SK-N-SH (cell line): ENCODE results near the gene MEIS1. TPM values are rescaled to one million over a fixed set of nuclear protein-coding genes. Genes with fewer than 3 reads are reported as not detected.

Experiments used
- CTCF ChIA-PET: fragments of 300-600, 350-600 bp; formaldehyde crosslinking; extraction: SDS; loops from one replicate; lab custom pipeline; 2021; lab: Yijun Ruan, JAX
- POLR2A ChIA-PET: fragments of 350-600 bp; sonication (Branson Sonifier 250); formaldehyde crosslinking; extraction: SDS; loops from one replicate; lab custom pipeline; 2020; ENCODE audit warnings: antibody characterized with exemption, inconsistent platforms; lab: Yijun Ruan, JAX
- DNase-seq: peaks from one replicate; pipeline ENCODE4 v3.0.0; 2012
- H2AFZ ChIP-seq: fragments of 200-600 bp; sonication (generic); 2 replicates; pipeline ENCODE4 v1.8.1; 2016; ENCODE audit warnings: antibody characterized with exemption, mild to moderate bottlenecking, low read depth
- H3F3A ChIP-seq: fragments of 200-600 bp; sonication (generic); replicated peaks from 2 replicates; pipeline ENCODE3; 2016; ENCODE audit warnings: antibody characterized with exemption, mild to moderate bottlenecking; ENCODE audit not compliant: insufficient read depth
- H3K27ac ChIP-seq, 2 experiments: fragments of 200-500 bp in 1 of 2; fragments of 200-600 bp in 1 of 2; sonication (Bioruptor generic) in 1 of 2; sonication (generic), shearing (Covaris generic) in 1 of 2; 2 replicates each; pipeline versions ENCODE4 v1.5.1 to v1.6.1; 2014 to 2016; ENCODE audit warnings: low read depth in 2 of 2, inconsistent platforms in 1 of 2, low read length in 1 of 2, mild to moderate bottlenecking in 1 of 2, mixed read lengths in 1 of 2
- H3K27me3 ChIP-seq: fragments of 200-600 bp; sonication (generic), shearing (Covaris generic); 2 replicates; pipeline ENCODE4 v1.6.1; 2016; ENCODE audit warnings: mixed run types; ENCODE audit not compliant: insufficient read depth
- H3K36me3 ChIP-seq, 2 experiments: fragments of 200-500 bp in 1 of 2; fragments of 200-600 bp in 1 of 2; sonication (Bioruptor generic) in 1 of 2; sonication (generic) in 1 of 2; replicated peaks in 1 of 2; 2 replicates each; pipeline versions ENCODE3 to v1.5.1; 2014 to 2016; ENCODE audit warnings: low read length in 1 of 2, mild to moderate bottlenecking in 1 of 2; ENCODE audit not compliant: insufficient read depth in 2 of 2, control insufficient read depth in 1 of 2
- H3K4me1 ChIP-seq, 2 experiments: fragments of 200-500 bp in 1 of 2; fragments of 200-600 bp in 1 of 2; sonication (Bioruptor generic) in 1 of 2; sonication (generic), shearing (Covaris generic) in 1 of 2; 2 replicates each; pipeline versions ENCODE4 v1.5.1 to v1.6.1; 2014 to 2016; ENCODE audit warnings: low read depth in 1 of 2, low read length in 1 of 2, mixed run types in 1 of 2; ENCODE audit not compliant: insufficient read depth in 2 of 2, control insufficient read depth in 1 of 2
- H3K4me2 ChIP-seq: fragments of 200-600 bp; sonication (generic), shearing (Covaris generic); 2 replicates; pipeline ENCODE4 v1.6.1; 2017; ENCODE audit warnings: mixed run types
- H3K4me3 ChIP-seq, 2 experiments: fragments of 200-500 bp in 1 of 2; fragments of 200-600 bp in 1 of 2; sonication (Bioruptor generic) in 1 of 2; sonication (generic), shearing (Covaris generic) in 1 of 2; 2 replicates each; pipeline versions ENCODE4 v1.5.1 to v1.8.1; 2014 to 2016; ENCODE audit warnings: low read depth in 2 of 2, inconsistent platforms in 1 of 2, low read length in 1 of 2, mild to moderate bottlenecking in 1 of 2, mixed read lengths in 1 of 2, moderate library complexity in 1 of 2
- H3K79me2 ChIP-seq: fragments of 200-600 bp; sonication (generic); 2 replicates; pipeline ENCODE4 v1.8.1; 2017; ENCODE audit warnings: mild to moderate bottlenecking; ENCODE audit not compliant: insufficient read depth
- H3K9ac ChIP-seq: fragments of 200-600 bp; sonication (generic); 2 replicates; pipeline ENCODE4 v1.6.1; 2017; ENCODE audit warnings: mixed run types
- H3K9me2 ChIP-seq: fragments of 200-600 bp; sonication (generic); 2 replicates; pipeline ENCODE4 v1.6.1; 2017; ENCODE audit warnings: mixed run types
- H3K9me3 ChIP-seq: fragments of 200-600 bp; sonication (generic); 2 replicates; pipeline ENCODE4 v1.6.1; 2017; ENCODE audit warnings: mixed run types, mild to moderate bottlenecking, moderate library complexity
- H4K20me1 ChIP-seq: fragments of 200-600 bp; sonication (generic); 2 replicates; pipeline ENCODE4 v1.6.1; 2017; ENCODE audit warnings: mild to moderate bottlenecking, mixed run types; ENCODE audit not compliant: insufficient read depth
- CHD2 ChIP-seq: fragments of 150-350 bp; IDR thresholded peaks from 2 replicates; pipeline ENCODE4 v1.6.1; 2018; ENCODE audit warnings: low read length; ENCODE audit not compliant: partially characterized antibody
- ELF1 ChIP-seq: IDR thresholded peaks from 2 replicates; pipeline ENCODE4 v1.4.0; 2012
- EP300 ChIP-seq, 2 experiments: IDR thresholded peaks; 2 replicates each; pipeline versions ENCODE4 v1.4.0 to v1.6.1; 2012; ENCODE audit warnings: borderline replicate concordance in 1 of 2, low read depth in 1 of 2, low read length in 1 of 2
- FOSL2 ChIP-seq: IDR thresholded peaks from 2 replicates; pipeline ENCODE4 v1.4.0; 2012; ENCODE audit warnings: low read depth, mild to moderate bottlenecking, moderate library complexity, borderline replicate concordance
- FOXJ3 ChIP-seq: sonication (generic); formaldehyde crosslinking; IDR thresholded peaks from 2 replicates; pipeline ENCODE4 v1.5.1; 2020; ENCODE audit warnings: mild to moderate bottlenecking, missing genetic modification reagents
- FOXM1 ChIP-seq: IDR thresholded peaks from 2 replicates; pipeline ENCODE4 v1.4.0; 2012; ENCODE audit warnings: low read depth, mild to moderate bottlenecking
- GATA2 ChIP-seq: sonication (generic); formaldehyde crosslinking; IDR thresholded peaks from 2 replicates; pipeline ENCODE4 v1.5.0; 2020; ENCODE audit warnings: mild to moderate bottlenecking, missing genetic modification reagents
- JUND ChIP-seq: IDR thresholded peaks from 2 replicates; pipeline ENCODE4 v1.4.0; 2012
- MXI1 ChIP-seq: IDR thresholded peaks from 2 replicates; pipeline ENCODE4 v1.6.1; 2012; ENCODE audit warnings: mild to moderate bottlenecking, low read depth, low read length, improper control_type of control experiment
- NFIC ChIP-seq: IDR thresholded peaks from 2 replicates; pipeline ENCODE4 v1.4.0; 2012; ENCODE audit warnings: borderline replicate concordance
- NRF1 ChIP-seq: IDR thresholded peaks from 2 replicates; pipeline ENCODE4 v1.6.1; 2012; ENCODE audit warnings: low read depth, mild to moderate bottlenecking, low read length
- POLR2AphosphoS5 ChIP-seq: IDR thresholded peaks from 2 replicates; pipeline ENCODE4 v1.6.1; 2012; ENCODE audit warnings: low read depth, low read length
- RAD21 ChIP-seq: IDR thresholded peaks from 2 replicates; pipeline ENCODE4 v1.6.1; 2012; ENCODE audit warnings: mild to moderate bottlenecking, low read length
- REST ChIP-seq: IDR thresholded peaks from 2 replicates; pipeline ENCODE4 v1.6.1; 2012; ENCODE audit warnings: mild to moderate bottlenecking, low read depth, low read length, moderate library complexity
- RFX5 ChIP-seq: IDR thresholded peaks from 2 replicates; pipeline ENCODE4 v1.6.1; 2012; ENCODE audit warnings: mild to moderate bottlenecking, improper control_type of control experiment, low read length
- RXRA ChIP-seq: IDR thresholded peaks from 2 replicates; pipeline ENCODE4 v1.4.0; 2012; ENCODE audit warnings: low read depth, mild to moderate bottlenecking, borderline replicate concordance
- TCF12 ChIP-seq: IDR thresholded peaks from 2 replicates; pipeline ENCODE4 v1.4.0; 2012
- YY1 ChIP-seq: IDR thresholded peaks from 2 replicates; pipeline ENCODE4 v1.4.0; 2012; ENCODE audit warnings: low read depth, mild to moderate bottlenecking
- WGBS: methylation state at CpG from one replicate; pipeline ENCODE4 v1.1.6; 2017; ENCODE audit warnings: low lambda C conversion rate; 5-methylcytosine and 5-hydroxymethylcytosine counted together
- polyA plus RNA-seq, 3 experiments: library from polyadenylated mRNA; depleted of rRNA; stranded (reverse); fragments of >200 nt; gene quantifications; 2 replicates each; pipeline ENCODE4 v1.2.3, GENCODE V29; 2012
- TF ChIP-seq, protein P1 (sequence below): fragments of 200-600 bp; sonication (generic); IDR thresholded peaks from 2 replicates; pipeline ENCODE4 v1.6.1; 2017; ENCODE audit warnings: antibody characterized with exemption, mild to moderate bottlenecking, moderate library complexity
- TF ChIP-seq, protein P2 (sequence below): fragments of 150-350 bp; IDR thresholded peaks from 2 replicates; pipeline ENCODE4 v1.6.1; 2017; ENCODE audit warnings: antibody characterized with exemption, low read length, low read depth, borderline replicate concordance

Gene MEIS1
- polyA plus RNA-seq, 1 of the 3 experiments (the other 2 are of a cell fraction) = 16.9 TPM

GRCh38 chr2:66389651-66390131, 45.2 kb upstream of the MEIS1 start:
- POLR2A ChIA-PET = no interaction called here

DNA sequence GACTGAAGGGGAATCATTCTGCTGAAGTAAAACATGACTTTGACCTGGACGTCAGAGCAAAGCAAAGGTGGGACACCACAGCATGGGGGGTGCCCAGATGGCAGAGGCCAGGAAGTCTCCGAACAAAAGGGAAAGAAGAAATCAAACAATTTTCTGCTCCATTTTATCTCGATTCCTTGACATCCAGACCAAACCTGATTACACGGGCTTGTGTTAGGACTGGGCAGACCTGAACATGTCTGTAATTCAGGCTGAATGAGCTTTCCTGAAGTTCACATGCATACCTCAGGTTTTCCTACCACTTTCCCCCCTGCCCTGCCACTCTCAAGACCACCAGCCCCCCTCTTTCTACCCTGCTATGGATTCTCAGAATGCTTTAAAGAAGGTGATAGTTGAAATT, 44.8 kb upstream of the MEIS1 start:
- POLR2A ChIA-PET = no interaction called here
- DNase-seq = no peak
- H3K4me3 ChIP-seq = no peak overlapping the region
- no peaks in the 10 kb centered on the region for H3K36me3 ChIP-seq
- no peak overlapping the region for H3K4me2 ChIP-seq
- TF ChIP-seq JUND (no peak), FOXM1 (no peak), REST (no peak), EP300 (IDR thresholded peaks at IDR 0.05; ENCODE audit: borderline replicate concordance in 1 of 2, low read depth in 1 of 2, low read length in 1 of 2) (no peak), FOXJ3 (CRISPR knock-in tag) (no peak), FOSL2 (no peak), GATA2 (no peak), NFIC (no peak), RXRA (no peak), MXI1 (no peak), ELF1 (no peak)
- TF ChIP-seq, protein P1, sequence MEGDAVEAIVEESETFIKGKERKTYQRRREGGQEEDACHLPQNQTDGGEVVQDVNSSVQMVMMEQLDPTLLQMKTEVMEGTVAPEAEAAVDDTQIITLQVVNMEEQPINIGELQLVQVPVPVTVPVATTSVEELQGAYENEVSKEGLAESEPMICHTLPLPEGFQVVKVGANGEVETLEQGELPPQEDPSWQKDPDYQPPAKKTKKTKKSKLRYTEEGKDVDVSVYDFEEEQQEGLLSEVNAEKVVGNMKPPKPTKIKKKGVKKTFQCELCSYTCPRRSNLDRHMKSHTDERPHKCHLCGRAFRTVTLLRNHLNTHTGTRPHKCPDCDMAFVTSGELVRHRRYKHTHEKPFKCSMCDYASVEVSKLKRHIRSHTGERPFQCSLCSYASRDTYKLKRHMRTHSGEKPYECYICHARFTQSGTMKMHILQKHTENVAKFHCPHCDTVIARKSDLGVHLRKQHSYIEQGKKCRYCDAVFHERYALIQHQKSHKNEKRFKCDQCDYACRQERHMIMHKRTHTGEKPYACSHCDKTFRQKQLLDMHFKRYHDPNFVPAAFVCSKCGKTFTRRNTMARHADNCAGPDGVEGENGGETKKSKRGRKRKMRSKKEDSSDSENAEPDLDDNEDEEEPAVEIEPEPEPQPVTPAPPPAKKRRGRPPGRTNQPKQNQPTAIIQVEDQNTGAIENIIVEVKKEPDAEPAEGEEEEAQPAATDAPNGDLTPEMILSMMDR = no peak
- TF ChIP-seq, protein P2, sequence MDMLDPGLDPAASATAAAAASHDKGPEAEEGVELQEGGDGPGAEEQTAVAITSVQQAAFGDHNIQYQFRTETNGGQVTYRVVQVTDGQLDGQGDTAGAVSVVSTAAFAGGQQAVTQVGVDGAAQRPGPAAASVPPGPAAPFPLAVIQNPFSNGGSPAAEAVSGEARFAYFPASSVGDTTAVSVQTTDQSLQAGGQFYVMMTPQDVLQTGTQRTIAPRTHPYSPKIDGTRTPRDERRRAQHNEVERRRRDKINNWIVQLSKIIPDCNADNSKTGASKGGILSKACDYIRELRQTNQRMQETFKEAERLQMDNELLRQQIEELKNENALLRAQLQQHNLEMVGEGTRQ = no peak
- H3K27me3 ChIP-seq = no peaks in the 10 kb centered on the region
- H3K9me2 ChIP-seq = no peaks in the 10 kb centered on the region
- H3K9me3 ChIP-seq = no peaks in the 10 kb centered on the region
- H3F3A ChIP-seq = no peaks in the 10 kb centered on the region
- no peak overlapping the region for H3K9ac ChIP-seq
- no peaks in the 10 kb centered on the region for H3K79me2 ChIP-seq
- H4K20me1 ChIP-seq = no peaks in the 10 kb centered on the region
- H3K27ac ChIP-seq = no peak overlapping the region
- 44% methylated on average over 4 of the region's 4 CpGs for WGBS
- no peak overlapping the region for H2AFZ ChIP-seq
- H3K4me1 ChIP-seq = no peaks in the 10 kb centered on the region
- CTCF ChIA-PET = no interaction called here

More at GRCh38 chr2:66389651-66390131, 45.2 kb upstream of the MEIS1 start:
- H3K4me2 ChIP-seq = no peak overlapping the region
- no peak overlapping the region for H3K4me3 ChIP-seq
- H3F3A ChIP-seq = no peaks in the 10 kb centered on the region
- no peak overlapping the region for H3K9ac ChIP-seq
- no peak overlapping the region for H2AFZ ChIP-seq
- H3K9me3 ChIP-seq = no peaks in the 10 kb centered on the region
- no peaks in the 10 kb centered on the region for H3K9me2 ChIP-seq
- no peaks in the 10 kb centered on the region for H3K4me1 ChIP-seq
- 49% methylated on average over 3 of the region's 3 CpGs for WGBS
- H3K79me2 ChIP-seq = no peaks in the 10 kb centered on the region
- no peaks in the 10 kb centered on the region for H3K27me3 ChIP-seq
- no peaks in the 10 kb centered on the region for H3K36me3 ChIP-seq
- no peak overlapping the region for H3K27ac ChIP-seq
- no peak for TF ChIP-seq YY1
- no peak for TF ChIP-seq TCF12
- TF ChIP-seq POLR2AphosphoS5 = no peak
- TF ChIP-seq RAD21 = no peak
- TF ChIP-seq ELF1 = no peak
- no peak for TF ChIP-seq RXRA
- no peak for TF ChIP-seq CHD2
- TF ChIP-seq RFX5 = no peak
- TF ChIP-seq EP300 (IDR thresholded peaks at IDR 0.05; ENCODE audit: borderline replicate concordance in 1 of 2, low read depth in 1 of 2, low read length in 1 of 2) = no peak
- TF ChIP-seq NRF1 = no peak
- no peak for TF ChIP-seq FOXM1
- TF ChIP-seq GATA2 = no peak
- no peak for DNase-seq
- no peaks in the 10 kb centered on the region for H4K20me1 ChIP-seq
- CTCF ChIA-PET = no interaction called here
